HCT116 (cell line): ENCODE measurements around the gene SDK1. TPM values are rescaled to one million over a fixed set of nuclear protein-coding genes. Genes with fewer than 3 reads are reported as not detected.

ENCODE experiments used
- ATAC-seq: fragments of 200-7000 bp; cut with Tn5 transposase; 2 replicates; pipeline ENCODE4 v1.9.1; 2020; ENCODE audit warnings: mild to moderate bottlenecking, moderate library complexity
- BruUV-seq: library from RNA; stranded (reverse); fragments of 400-500 nt; replicated peaks from 2 replicates; lab custom pipeline; 2021; lab: Mats Ljungman, UMichigan
- CTCF ChIA-PET: fragments of 300-600 bp; sonication (Branson Sonifier 250); formaldehyde crosslinking; loops from one replicate; lab custom pipeline; 2021; ENCODE audit warnings: antibody characterized with exemption; lab: Charles Lee
- POLR2A ChIA-PET: fragments of 300-600, 350-600 bp; sonication (Branson Sonifier 250); formaldehyde crosslinking; loops from one replicate; lab custom pipeline; 2021; ENCODE audit warnings: antibody characterized with exemption; lab: Charles Lee
- RAD21 ChIA-PET, 2 experiments: fragments of 300-600 bp; sonication (Branson Sonifier 250); formaldehyde crosslinking; loops; one replicate each; lab custom pipeline; 2023; ENCODE audit warnings: low total read pairs in 2 of 2; ENCODE audit not compliant: uncharacterized antibody in 2 of 2, unreplicated experiment in 2 of 2, low non-redundant PET in 1 of 2; lab: Charles Lee
- DNase-seq: peaks from one replicate; pipeline ENCODE4 v3.0.0-alpha.2; 2010; ENCODE audit warnings: low read depth, low spot score
- H2AFZ ChIP-seq: fragments of 200-600 bp; shearing (Covaris generic), sonication (generic); 2 replicates; pipeline ENCODE4 v1.6.1; 2017; ENCODE audit warnings: low read depth, mixed run types, mixed read lengths, antibody characterized with exemption, low read length; ENCODE audit not compliant: poor library complexity, severe bottlenecking
- H3K27ac ChIP-seq: 2 replicates; pipeline ENCODE4 v1.5.1; 2012; ENCODE audit warnings: low read depth, low read length
- H3K27me3 ChIP-seq: fragments of 200-600 bp; sonication (generic); 2 replicates; pipeline ENCODE4 v1.6.1; 2016; ENCODE audit warnings: mixed run types, low read length, mixed read lengths; ENCODE audit not compliant: insufficient read depth
- H3K36me3 ChIP-seq, 2 experiments: fragments of 200-500 bp in 1 of 2; fragments of 200-600 bp in 1 of 2; sonication (Bioruptor generic) in 1 of 2; sonication (generic) in 1 of 2; 2 replicates each; pipeline versions ENCODE4 v1.5.1 to v1.6.1; 2014 to 2016; ENCODE audit warnings: low read length in 2 of 2, inconsistent platforms in 1 of 2, mixed read lengths in 1 of 2, mixed run types in 1 of 2; ENCODE audit not compliant: insufficient read depth in 2 of 2, control insufficient read depth in 1 of 2
- H3K4me1 ChIP-seq, 2 experiments: fragments of 200-600 bp in 1 of 2; sonication (generic) in 1 of 2; 2 replicates each; pipeline versions ENCODE4 v1.5.1 to v1.6.1; 2012 to 2017; ENCODE audit warnings: low read length in 2 of 2, inconsistent platforms in 1 of 2, mild to moderate bottlenecking in 1 of 2, mixed read lengths in 1 of 2, mixed run types in 1 of 2, moderate library complexity in 1 of 2; ENCODE audit not compliant: insufficient read depth in 2 of 2, control insufficient read depth in 1 of 2
- H3K4me2 ChIP-seq: fragments of 200-600 bp; sonication (generic); 2 replicates; pipeline ENCODE4 v1.6.1; 2017; ENCODE audit warnings: mixed run types, low read length, mixed read lengths
- H3K4me3 ChIP-seq, 2 experiments: fragments of 200-600 bp in 1 of 2; sonication (generic) in 1 of 2; replicated peaks in 1 of 2; 2 replicates each; pipeline ENCODE4 v1.5.1; 2011 to 2016; ENCODE audit warnings: low read length in 2 of 2, control low read depth in 1 of 2, low read depth in 1 of 2, mild to moderate bottlenecking in 1 of 2, mixed read lengths in 1 of 2, mixed run types in 1 of 2
- H3K79me2 ChIP-seq: fragments of 200-600 bp; sonication (generic); 2 replicates; pipeline ENCODE4 v1.6.1; 2017; ENCODE audit warnings: mild to moderate bottlenecking, mixed run types, low read length, moderate library complexity, mixed read lengths; ENCODE audit not compliant: insufficient read depth
- H3K9ac ChIP-seq: fragments of 200-600 bp; sonication (generic); 2 replicates; pipeline ENCODE4 v1.6.1; 2016; ENCODE audit warnings: low read length, mixed read lengths
- H3K9me2 ChIP-seq: fragments of 200-600 bp; sonication (generic), shearing (Covaris generic); 2 replicates; pipeline ENCODE4 v1.6.1; 2017; ENCODE audit warnings: mixed run types, mild to moderate bottlenecking, moderate library complexity; ENCODE audit not compliant: insufficient read depth
- H3K9me3 ChIP-seq, 2 experiments: fragments of 200-500 bp in 1 of 2; fragments of 200-600 bp in 1 of 2; sonication (Bioruptor generic) in 1 of 2; sonication (generic) in 1 of 2; 2 replicates each; pipeline ENCODE4 v1.6.1; 2014 to 2017; ENCODE audit warnings: low read length in 2 of 2, mixed read lengths in 2 of 2, inconsistent platforms in 1 of 2, low read depth in 1 of 2, mild to moderate bottlenecking in 1 of 2, mixed run types in 1 of 2, moderate library complexity in 1 of 2; ENCODE audit not compliant: control insufficient read depth in 1 of 2, insufficient read depth in 1 of 2
- H4K20me1 ChIP-seq: fragments of 200-600 bp; sonication (generic), shearing (Covaris generic); 2 replicates; pipeline ENCODE4 v1.6.1; 2017; ENCODE audit warnings: mixed run types, mild to moderate bottlenecking, moderate library complexity; ENCODE audit not compliant: insufficient read depth
- CEBPB ChIP-seq: IDR thresholded peaks from 2 replicates; pipeline ENCODE4 v1.6.1; 2012; ENCODE audit warnings: low read depth
- CTCF ChIP-seq, 3 experiments: fragments of 200-600 bp in 1 of 3; sonication (generic) in 1 of 3; IDR thresholded peaks in 2 of 3; conservative IDR thresholded peaks in 1 of 3; 2 replicates each; pipeline ENCODE4 v1.5.1; 2012 to 2017; ENCODE audit warnings: low read depth in 2 of 3, low read length in 2 of 3, antibody characterized with exemption in 1 of 3, borderline replicate concordance in 1 of 3, control low read depth in 1 of 3, mild to moderate bottlenecking in 1 of 3, mixed read lengths in 1 of 3, mixed run types in 1 of 3, moderate library complexity in 1 of 3; ENCODE audit not compliant: insufficient read depth in 1 of 3
- ELF1 ChIP-seq: IDR thresholded peaks from 2 replicates; pipeline ENCODE4 v1.6.1; 2012; ENCODE audit warnings: low read depth, borderline replicate concordance
- EZH2 ChIP-seq: fragments of 200-600 bp; sonication (generic); IDR thresholded peaks from 2 replicates; pipeline ENCODE4 v1.6.1; 2017; ENCODE audit warnings: antibody characterized with exemption, mixed run types
- EZH2phosphoT487 ChIP-seq: fragments of 200-600 bp; IDR thresholded peaks from 2 replicates; pipeline ENCODE4 v1.6.1; 2018; ENCODE audit warnings: antibody characterized with exemption, borderline replicate concordance
- FOSL1 ChIP-seq: IDR thresholded peaks from 2 replicates; pipeline ENCODE4 v1.6.1; 2012; ENCODE audit warnings: low read depth
- JUND ChIP-seq: IDR thresholded peaks from 2 replicates; pipeline ENCODE4 v1.6.1; 2012
- MAX ChIP-seq: IDR thresholded peaks from 2 replicates; pipeline ENCODE4 v1.6.1; 2012
- POLR2A ChIP-seq: IDR thresholded peaks from 2 replicates; pipeline ENCODE4 v1.7.0; 2011; ENCODE audit warnings: borderline replicate concordance; ENCODE audit not compliant: insufficient read depth, insufficient read length; ENCODE audit errors: extremely low read depth
- POLR2AphosphoS5 ChIP-seq: IDR thresholded peaks from 2 replicates; pipeline ENCODE4 v1.6.1; 2011; ENCODE audit warnings: mild to moderate bottlenecking, low read depth, low read length, moderate library complexity
- RAD21 ChIP-seq: IDR thresholded peaks from 2 replicates; pipeline ENCODE4 v1.6.1; 2012; ENCODE audit warnings: low read depth, mild to moderate bottlenecking
- REST ChIP-seq: IDR thresholded peaks from 2 replicates; pipeline ENCODE4 v1.6.1; 2012; ENCODE audit warnings: low read depth
- SIN3A ChIP-seq: IDR thresholded peaks from 2 replicates; pipeline ENCODE4 v1.6.1; 2012; ENCODE audit warnings: low read depth
- SP1 ChIP-seq: IDR thresholded peaks from 2 replicates; pipeline ENCODE4 v1.6.1; 2012; ENCODE audit warnings: low read depth
- TCF7L2 ChIP-seq: IDR thresholded peaks from 2 replicates; pipeline ENCODE4 v1.7.0; 2011; ENCODE audit warnings: borderline replicate concordance, inconsistent platforms; ENCODE audit not compliant: insufficient read depth, insufficient read length; ENCODE audit errors: extremely low read depth
- YY1 ChIP-seq: IDR thresholded peaks from 2 replicates; pipeline ENCODE4 v1.6.1; 2011; ENCODE audit warnings: low read length, low read depth, moderate library complexity, mild to moderate bottlenecking; ENCODE audit not compliant: insufficient replicate concordance; ENCODE audit errors: extremely low read depth
- ZBTB33 ChIP-seq: IDR thresholded peaks from 2 replicates; pipeline ENCODE4 v1.6.1; 2011; ENCODE audit warnings: mild to moderate bottlenecking, low read length, moderate library complexity; ENCODE audit not compliant: insufficient replicate concordance; ENCODE audit errors: extremely low read depth
- ZFX ChIP-seq: fragments of 450-650 bp; IDR thresholded peaks from 2 replicates; pipeline ENCODE4 v1.6.1; 2017
- ZNF274 ChIP-seq: fragments of 200-500 bp; sonication (Bioruptor generic); IDR thresholded peaks from 2 replicates; pipeline ENCODE4 v1.6.1; 2014; ENCODE audit warnings: mild to moderate bottlenecking, low read depth, low read length, inconsistent platforms
- intact Hi-C: fragments of 100-400 bp; cut with micrococcal nuclease; formaldehyde crosslinking; loops from 2 replicates; pipeline ENCODE4 v1.10.0; 2022
- total RNA-seq: library from RNA; stranded (reverse); gene quantifications from one replicate; pipeline ENCODE4 v1.2.1, GENCODE V29; 2021; ENCODE audit not compliant: unreplicated experiment

The SDK1 gene
- total RNA-seq, 1 experiment from 2014 or later: 0.05 TPM

GRCh38 chr7:3899559-3899991 is 598.5 kb downstream of the SDK1 start:
- no peak for TF ChIP-seq TCF7L2
- no peak for TF ChIP-seq MAX
- TF ChIP-seq ELF1: no peak
- no peak for TF ChIP-seq REST
- TF ChIP-seq ZBTB33: no peak
- TF ChIP-seq POLR2A: no peak
- TF ChIP-seq EZH2phosphoT487: no peak
- no peak for TF ChIP-seq FOSL1
- TF ChIP-seq EZH2: no peak
- no peak for TF ChIP-seq CTCF (IDR thresholded peaks at IDR 0.05 in 2 of 3, conservative IDR thresholded peaks at IDR 0.05 in 1 of 3; ENCODE audit: borderline replicate concordance in 1 of 3, insufficient read depth in 1 of 3, low read depth in 2 of 3, low read length in 2 of 3)
- TF ChIP-seq POLR2AphosphoS5: no peak
- TF ChIP-seq SP1: no peak
- TF ChIP-seq CEBPB: no peak
- no peak for TF ChIP-seq ZFX
- TF ChIP-seq RAD21: no peak
- no peak for TF ChIP-seq SIN3A
- TF ChIP-seq ZNF274: no peak
- TF ChIP-seq YY1: no peak
- no peak for TF ChIP-seq JUND
- Histone ChIP-seq H3K4me1 (no peaks in the 10 kb centered on the region), H3K4me3 (no peak overlapping the region), H3K9me2 (no peaks in the 10 kb centered on the region), H3K4me2 (no peak overlapping the region), H3K9me3 (no peaks in the 10 kb centered on the region), H3K27ac (no peak overlapping the region), H3K9ac (no peak overlapping the region), H3K36me3 (no peaks in the 10 kb centered on the region), H4K20me1 (no peaks in the 10 kb centered on the region), H3K79me2 (no peaks in the 10 kb centered on the region), H3K27me3 (peaks cover 39% of the 10 kb centered on the region), H2AFZ (no peak overlapping the region)
- ChIA-PET POLR2A (no interaction called here), CTCF (no interaction called here), RAD21 (no interaction called here)
- intact Hi-C loops: loop anchor here (5.0 kb wide), 2 partner anchors 597 to 1037 kb away; partner anchors contain the start of gene SDK1
- no TSS peak for BruUV-seq
- no peak for ATAC-seq
- DNase-seq: no peak
